SK-N-MC (cell line): Measurements from ENCODE around the gene GLT8D2.

Experiments used
- DNase-seq: peaks from one replicate; pipeline ENCODE4 v3.0.0-alpha.2; 2011; ENCODE audit warnings: low read depth, low spot score
- H3K27ac ChIP-seq: fragments of 200-600 bp; sonication (generic); 2 replicates; pipeline ENCODE4 v1.5.1; 2016; ENCODE audit warnings: mixed run types
- H3K36me3 ChIP-seq: fragments of 200-600 bp; sonication (generic); 2 replicates; pipeline ENCODE4 v1.6.1; 2017; ENCODE audit warnings: antibody characterized with exemption, low read length, mixed read lengths; ENCODE audit not compliant: insufficient read depth
- H3K4me3 ChIP-seq: fragments of 200-600 bp; sonication (generic); 2 replicates; pipeline ENCODE4 v1.5.1; 2016
- H3K9ac ChIP-seq: fragments of 200-600 bp; sonication (generic); 2 replicates; pipeline ENCODE4 v1.8.0; 2017; ENCODE audit warnings: mixed run types, mixed read lengths; ENCODE audit not compliant: insufficient read length
- H3K9me3 ChIP-seq: fragments of 200-600 bp; sonication (generic); 2 replicates; pipeline ENCODE4 v1.6.1; 2017; ENCODE audit warnings: low read depth, mild to moderate bottlenecking, antibody characterized with exemption, low read length, moderate library complexity, mixed read lengths
- EZH2 ChIP-seq: fragments of 200-600 bp; sonication (generic); IDR thresholded peaks from one replicate; pipeline ENCODE4 v1.6.1; 2017; ENCODE audit warnings: antibody characterized with exemption
- FOXP2 ChIP-seq: optimal IDR thresholded peaks from 2 replicates; pipeline ENCODE3; 2011; ENCODE audit warnings: mild to moderate bottlenecking, moderate library complexity; ENCODE audit not compliant: insufficient read depth; ENCODE audit errors: extremely low read length, control extremely low read depth
- POLR2AphosphoS5 ChIP-seq: IDR thresholded peaks from 2 replicates; pipeline ENCODE4 v1.6.1; 2012; ENCODE audit warnings: mild to moderate bottlenecking, low read depth, low read length, borderline replicate concordance

GLT8D2 gene

DNA sequence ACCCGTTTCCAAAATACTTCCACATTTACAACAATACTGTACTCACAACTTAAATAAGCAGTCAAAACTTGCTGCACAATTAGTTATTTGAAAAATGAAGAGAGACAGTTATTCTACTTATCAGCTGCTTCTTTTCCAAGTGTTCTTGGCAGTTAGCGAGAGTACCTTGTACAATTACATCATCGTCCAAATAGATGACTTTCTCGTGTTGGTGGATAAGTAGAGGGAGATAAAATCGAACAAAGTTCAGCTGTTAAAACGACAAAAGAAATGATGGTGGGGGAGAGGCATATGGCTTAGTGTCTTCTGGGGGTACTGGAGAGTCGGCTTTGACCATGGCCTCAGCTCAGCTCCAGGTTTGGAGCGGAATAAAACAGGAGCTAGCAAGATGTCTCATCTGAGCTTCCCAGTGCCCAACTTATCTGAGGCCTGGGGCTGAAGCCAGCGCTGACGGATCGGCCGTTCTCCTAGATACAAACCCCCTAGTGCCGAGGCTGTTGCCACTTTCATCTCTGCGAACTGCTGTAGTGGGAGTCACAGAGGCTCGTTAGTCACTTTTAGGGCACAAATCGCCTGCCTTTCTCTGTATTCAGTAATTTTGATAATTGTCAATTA is 52.6 kb downstream of the GLT8D2 start:
- Histone ChIP-seq H3K36me3 (no peaks in the 10 kb centered on the region), H3K4me3 (no peak overlapping the region), H3K9ac (no peak overlapping the region), H3K9me3 (no peaks in the 10 kb centered on the region), H3K27ac (0 out of 2 replicates have a peak overlapping the region, but pooled peaks have one; percentile 1)
- DNase-seq, result no peak
- TF ChIP-seq FOXP2, result no peak

GRCh38 chr12:103996595-103996994 is 53.4 kb downstream of the GLT8D2 start:
- Histone ChIP-seq H3K9ac (no peak overlapping the region), H3K4me3 (no peak overlapping the region), H3K9me3 (no peaks in the 10 kb centered on the region), H3K36me3 (no peaks in the 10 kb centered on the region; the same call in 1 of the 2 replicates), H3K27ac (no peak overlapping the region)
- TF ChIP-seq FOXP2 (no peak), POLR2AphosphoS5 (no peak), EZH2 (no peak)
- no peak for DNase-seq

DNA sequence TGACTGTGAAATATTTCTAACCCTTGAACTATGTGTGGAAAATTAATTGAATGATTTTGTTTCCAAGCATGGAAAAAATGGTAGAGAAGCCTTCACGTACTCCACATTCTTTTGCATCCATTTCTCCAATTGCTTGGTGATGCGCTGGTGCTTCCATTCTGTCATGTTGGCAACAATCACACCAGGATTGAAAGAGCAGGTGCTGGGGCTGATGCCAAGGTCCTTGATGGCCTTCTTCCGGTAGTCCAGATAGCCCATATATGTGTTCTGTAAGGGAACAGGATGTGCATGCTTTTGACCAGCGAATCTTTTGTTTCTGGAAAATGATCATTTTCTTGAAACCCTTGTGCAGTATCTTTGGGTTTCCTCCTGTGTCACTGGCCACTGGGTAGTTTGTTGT is 55.8 kb downstream of the GLT8D2 start:
- no peak for DNase-seq
- no peak for TF ChIP-seq EZH2
- no peak for TF ChIP-seq POLR2AphosphoS5
- TF ChIP-seq FOXP2, result no peak
- Histone ChIP-seq H3K36me3 (peaks cover 21% of the 10 kb centered on the region), H3K9me3 (no peaks in the 10 kb centered on the region), H3K27ac (no peak overlapping the region), H3K9ac (no peak overlapping the region), H3K4me3 (no peak overlapping the region)

GRCh38 chr12:103986829-103987228 is 63.2 kb downstream of the GLT8D2 start:
- no peak overlapping the region for H3K4me3 ChIP-seq
- TF ChIP-seq EZH2 (no peak), FOXP2 (no peak)
- H3K9ac ChIP-seq, result no peak overlapping the region
- no peaks in the 10 kb centered on the region for H3K9me3 ChIP-seq
- H3K27ac ChIP-seq, result no peak overlapping the region
- peaks cover 83% of the 10 kb centered on the region for H3K36me3 ChIP-seq
- no peak for DNase-seq

GRCh38 chr12:103978384-103978982 is 71.5 kb downstream of the GLT8D2 start:
- no peak overlapping the region for H3K4me3 ChIP-seq
- H3K27ac ChIP-seq, result no peak overlapping the region
- DNase-seq, result no peak
- no peak overlapping the region for H3K9ac ChIP-seq
- no peaks in the 10 kb centered on the region for H3K9me3 ChIP-seq
- TF ChIP-seq FOXP2, result no peak
- TF ChIP-seq POLR2AphosphoS5, result no peak
- TF ChIP-seq EZH2, result no peak
- peaks cover 79% of the 10 kb centered on the region for H3K36me3 ChIP-seq

GRCh38 chr12:103975368-103975767 is 74.6 kb downstream of the GLT8D2 start:
- Histone ChIP-seq H3K9ac (no peak overlapping the region), H3K4me3 (no peak overlapping the region), H3K27ac (no peak overlapping the region), H3K9me3 (no peaks in the 10 kb centered on the region), H3K36me3 (peaks cover 62% of the 10 kb centered on the region)
- DNase-seq, result no peak
- TF ChIP-seq EZH2, result no peak
- no peak for TF ChIP-seq POLR2AphosphoS5
- TF ChIP-seq FOXP2, result no peak

DNA sequence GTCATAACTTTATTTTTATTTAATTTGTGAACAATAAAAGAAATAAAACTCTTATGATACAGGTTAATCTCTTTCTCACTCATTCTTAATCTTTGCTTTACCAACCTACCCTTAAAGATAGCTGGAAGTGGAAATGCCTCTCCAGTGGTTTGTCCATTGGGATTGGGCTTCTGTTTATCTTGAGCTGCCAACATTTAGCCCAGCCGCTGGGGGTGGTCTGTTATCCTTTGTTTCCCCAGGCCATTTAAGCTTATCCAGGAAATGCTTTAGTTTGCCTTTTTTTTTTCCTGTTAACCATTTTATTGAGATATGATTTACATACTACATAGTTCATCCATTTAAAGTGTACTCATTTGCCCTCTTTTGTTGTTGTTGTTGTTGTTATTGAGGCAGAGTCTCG is 76.1 kb downstream of the GLT8D2 start:
- Histone ChIP-seq H3K9ac (no peak overlapping the region), H3K4me3 (no peak overlapping the region), H3K36me3 (peaks cover 66% of the 10 kb centered on the region), H3K27ac (no peak overlapping the region), H3K9me3 (no peaks in the 10 kb centered on the region)
- no peak for DNase-seq
- no peak for TF ChIP-seq POLR2AphosphoS5

DNA sequence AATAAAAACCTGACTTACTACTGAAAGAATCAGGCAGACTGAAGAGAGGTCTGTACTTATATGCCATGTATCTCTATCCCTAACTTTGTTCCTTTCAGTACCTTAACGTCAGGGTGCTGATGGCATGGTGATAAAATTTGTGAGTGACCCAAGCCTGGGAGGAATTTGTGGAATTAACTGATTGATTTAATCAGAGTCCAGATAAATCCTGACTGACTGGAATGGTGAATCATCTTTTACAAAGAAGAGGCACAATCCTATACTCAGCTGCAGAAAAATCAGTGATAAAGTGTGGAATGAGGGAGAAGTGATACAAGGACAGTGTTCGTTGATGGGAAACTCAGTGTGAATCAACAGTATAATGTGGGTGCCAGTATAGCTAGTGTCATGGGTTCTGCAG is 80.6 kb downstream of the GLT8D2 start:
- no peak for DNase-seq
- H3K4me3 ChIP-seq, result no peak overlapping the region
- no peak overlapping the region for H3K9ac ChIP-seq

DNA sequence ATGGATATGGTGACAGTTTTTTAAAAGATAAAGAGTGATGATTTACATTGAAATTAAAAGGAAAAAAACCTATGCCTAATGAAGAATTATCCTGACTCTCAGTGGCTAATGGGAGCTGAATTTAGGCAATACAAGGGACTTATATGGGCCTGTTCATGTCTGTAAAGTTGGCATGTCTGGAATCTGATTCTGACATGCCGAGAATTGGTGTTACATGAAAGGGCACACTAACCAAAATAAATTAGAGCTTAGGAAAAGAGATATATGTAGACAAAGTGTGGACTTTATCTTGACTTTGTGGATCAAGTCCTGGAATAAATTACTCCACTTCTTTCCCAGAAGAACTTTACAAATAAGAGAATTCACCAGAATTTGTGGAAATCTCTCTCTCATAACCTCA is 83.3 kb downstream of the GLT8D2 start:
- Histone ChIP-seq H3K9me3 (no peaks in the 10 kb centered on the region), H3K27ac (peak overlapping the region; percentile 75), H3K36me3 (peaks cover 32% of the 10 kb centered on the region), H3K9ac (peak overlapping the region; percentile 98), H3K4me3 (peak overlapping the region; percentile 97)
- no peak for DNase-seq
- no peak for TF ChIP-seq EZH2
- TF ChIP-seq POLR2AphosphoS5, result no peak

More for the DNA sequence above, 80.6 kb downstream of the GLT8D2 start:
- H3K36me3 ChIP-seq, result peaks cover 44% of the 10 kb centered on the region
- no peak for TF ChIP-seq POLR2AphosphoS5
- no peak for TF ChIP-seq EZH2
- no peak for TF ChIP-seq FOXP2
- H3K27ac ChIP-seq, result no peak overlapping the region
- no peaks in the 10 kb centered on the region for H3K9me3 ChIP-seq
